Parathyroid adenoma (tissue), 2 donors: Measurements from ENCODE around the gene ZDHHC5.

Source experiments
- H2AFZ ChIP-seq: fragments of 300-600 bp; sonication (generic); one replicate; pipeline ENCODE4 v1.7.0; 2017; ENCODE audit warnings: antibody characterized with exemption, mild to moderate bottlenecking
- H3K27ac ChIP-seq: fragments of 300-600 bp; sonication (generic); one replicate; pipeline ENCODE4 v1.7.0; 2017
- H3K27me3 ChIP-seq: fragments of 300-600 bp; sonication (generic); one replicate; pipeline ENCODE4 v1.7.0; 2017; ENCODE audit warnings: low read length; ENCODE audit not compliant: control insufficient read depth, insufficient read depth
- H3K36me3 ChIP-seq: fragments of 300-600 bp; sonication (generic); one replicate; pipeline ENCODE4 v1.7.0; 2017; ENCODE audit warnings: low read length; ENCODE audit not compliant: control insufficient read depth, insufficient read depth
- H3K4me1 ChIP-seq: fragments of 300-600 bp; sonication (generic); one replicate; pipeline ENCODE4 v1.7.0; 2017; ENCODE audit warnings: control low read depth
- H3K4me2 ChIP-seq: fragments of 300-600 bp; sonication (generic); one replicate; pipeline ENCODE4 v1.7.0; 2017; ENCODE audit warnings: low read length
- H3K4me3 ChIP-seq: fragments of 300-600 bp; sonication (generic); one replicate; pipeline ENCODE4 v1.7.0; 2017; ENCODE audit warnings: low read depth, low read length
- H3K79me2 ChIP-seq: fragments of 300-600 bp; sonication (generic); one replicate; pipeline ENCODE4 v1.7.0; 2017; ENCODE audit warnings: control low read depth
- H3K9ac ChIP-seq: fragments of 300-600 bp; sonication (generic); one replicate; pipeline ENCODE4 v1.7.0; 2017; ENCODE audit warnings: mild to moderate bottlenecking
- H3K9me3 ChIP-seq: fragments of 300-600 bp; sonication (generic); one replicate; pipeline ENCODE4 v1.7.0; 2017; ENCODE audit warnings: low read length; ENCODE audit not compliant: control insufficient read depth
- TF ChIP-seq, protein P1 (sequence below): fragments of 300-600 bp; sonication (generic); IDR thresholded peaks from one replicate; pipeline ENCODE4 v1.7.0; 2017; ENCODE audit warnings: antibody characterized with exemption, mild to moderate bottlenecking
- donor health status: primary hyperparathyroidism.

ZDHHC5 gene

GRCh38 chr11:57741132-57742086, 73.5 kb downstream of the ZDHHC5 start, which contains the start of gene SELENOH:
TSS of gene SELENOH (plus strand) at chr11:57741491. CDS start at chr11:57741596, 105 bp downstream.
- Histone ChIP-seq H3K4me1 (no peaks in the 10 kb centered on the region), H3K27me3 (no peaks in the 10 kb centered on the region), H3K9ac (peak within 1 kb of the TSS; percentile 69), H3K27ac (peak within 1 kb of the TSS; percentile 85), H3K4me2 (peak within 1 kb of the TSS; percentile 84), H2AFZ (peak within 1 kb of the TSS; percentile 91), H3K4me3 (peak within 1 kb of the TSS; percentile 68), H3K79me2 (no peaks in the 10 kb centered on the region), H3K9me3 (no peaks in the 10 kb centered on the region), H3K36me3 (no peaks in the 10 kb centered on the region)
- TF ChIP-seq, protein P1, sequence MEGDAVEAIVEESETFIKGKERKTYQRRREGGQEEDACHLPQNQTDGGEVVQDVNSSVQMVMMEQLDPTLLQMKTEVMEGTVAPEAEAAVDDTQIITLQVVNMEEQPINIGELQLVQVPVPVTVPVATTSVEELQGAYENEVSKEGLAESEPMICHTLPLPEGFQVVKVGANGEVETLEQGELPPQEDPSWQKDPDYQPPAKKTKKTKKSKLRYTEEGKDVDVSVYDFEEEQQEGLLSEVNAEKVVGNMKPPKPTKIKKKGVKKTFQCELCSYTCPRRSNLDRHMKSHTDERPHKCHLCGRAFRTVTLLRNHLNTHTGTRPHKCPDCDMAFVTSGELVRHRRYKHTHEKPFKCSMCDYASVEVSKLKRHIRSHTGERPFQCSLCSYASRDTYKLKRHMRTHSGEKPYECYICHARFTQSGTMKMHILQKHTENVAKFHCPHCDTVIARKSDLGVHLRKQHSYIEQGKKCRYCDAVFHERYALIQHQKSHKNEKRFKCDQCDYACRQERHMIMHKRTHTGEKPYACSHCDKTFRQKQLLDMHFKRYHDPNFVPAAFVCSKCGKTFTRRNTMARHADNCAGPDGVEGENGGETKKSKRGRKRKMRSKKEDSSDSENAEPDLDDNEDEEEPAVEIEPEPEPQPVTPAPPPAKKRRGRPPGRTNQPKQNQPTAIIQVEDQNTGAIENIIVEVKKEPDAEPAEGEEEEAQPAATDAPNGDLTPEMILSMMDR = no peak

DNA sequence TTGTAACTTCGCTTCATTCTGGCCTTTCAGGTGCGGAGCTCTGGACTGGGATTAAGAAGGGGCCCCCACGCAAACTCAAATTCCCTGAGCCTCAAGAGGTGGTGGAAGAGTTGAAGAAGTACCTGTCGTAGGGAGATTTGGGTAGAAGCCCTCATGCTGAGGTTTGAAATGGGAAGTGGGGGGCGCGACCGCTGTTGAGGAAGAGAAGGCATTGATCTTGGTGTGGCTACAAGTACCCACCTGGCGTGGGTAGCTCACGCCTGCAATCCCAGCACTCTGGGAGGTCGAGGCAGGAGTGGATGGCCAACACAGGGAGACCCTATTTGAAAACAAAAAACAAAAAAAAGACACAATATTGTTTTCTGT, 74.2 kb downstream of the ZDHHC5 start:
- Histone ChIP-seq H3K9ac (peak overlapping the region; percentile 69), H2AFZ (no peak overlapping the region), H3K27me3 (no peaks in the 10 kb centered on the region), H3K9me3 (no peaks in the 10 kb centered on the region), H3K4me3 (peak overlapping the region; percentile 68), H3K4me2 (peak overlapping the region; percentile 84), H3K4me1 (no peaks in the 10 kb centered on the region), H3K79me2 (no peaks in the 10 kb centered on the region), H3K36me3 (no peaks in the 10 kb centered on the region), H3K27ac (peak overlapping the region; percentile 85)
- TF ChIP-seq, protein P1 = no peak

GRCh38 chr11:57744357-57744756, 76.4 kb downstream of the ZDHHC5 start:
- no peaks in the 10 kb centered on the region for H3K79me2 ChIP-seq
- no peaks in the 10 kb centered on the region for H3K27me3 ChIP-seq
- no peak overlapping the region for H3K9ac ChIP-seq
- H3K9me3 ChIP-seq = no peaks in the 10 kb centered on the region
- no peak overlapping the region for H3K4me3 ChIP-seq
- no peaks in the 10 kb centered on the region for H3K36me3 ChIP-seq
- H3K27ac ChIP-seq = no peak overlapping the region
- H3K4me2 ChIP-seq = no peak overlapping the region
- no peak overlapping the region for H2AFZ ChIP-seq
- TF ChIP-seq, protein P1 = no peak
- H3K4me1 ChIP-seq = no peaks in the 10 kb centered on the region

DNA sequence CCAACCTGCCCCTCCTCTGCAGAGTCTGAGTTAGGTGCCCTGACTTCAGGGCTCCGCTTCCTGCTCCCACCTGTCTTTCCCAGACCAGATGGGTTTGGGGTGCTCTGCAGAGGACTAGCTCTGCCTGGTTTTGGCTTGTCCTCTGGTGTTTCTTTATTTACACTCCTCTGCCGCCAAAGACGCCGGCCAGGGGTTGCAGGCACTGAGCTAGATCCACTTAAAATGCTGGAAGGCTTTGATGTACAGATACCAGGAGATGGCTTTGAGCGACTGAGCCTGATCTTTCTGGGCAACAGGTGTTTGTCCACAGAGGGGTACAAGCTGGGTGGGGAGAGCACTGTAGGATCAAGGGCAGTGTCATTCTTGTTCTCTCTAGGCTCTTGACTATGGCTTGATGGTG, 77.3 kb downstream of the ZDHHC5 start:
- Histone ChIP-seq H3K36me3 (no peaks in the 10 kb centered on the region), H3K79me2 (no peaks in the 10 kb centered on the region), H3K9ac (no peak overlapping the region), H3K27me3 (no peaks in the 10 kb centered on the region), H3K27ac (no peak overlapping the region), H3K9me3 (no peaks in the 10 kb centered on the region), H2AFZ (no peak overlapping the region), H3K4me3 (no peak overlapping the region), H3K4me1 (no peaks in the 10 kb centered on the region), H3K4me2 (no peak overlapping the region)
- TF ChIP-seq, protein P1 = no peak
